Fibroblast of gingiva (primary cell): Measurements from ENCODE around the gene AVPR2.

Experiments
- DNase-seq: peaks from one replicate; pipeline ENCODE4 v3.0.0-alpha.2; 2011; ENCODE audit warnings: low read depth

AVPR2 gene

GRCh38 chrX:153871451-153871850 lies 33.0 kb upstream of the AVPR2 start:
- no peak for DNase-seq

- DNase-seq = no peak
These were observed 32.3 kb upstream of the AVPR2 start for GRCh38 chrX:153871946-153872878.

- DNase-seq = no peak
These were observed 31.0 kb upstream of the AVPR2 start for GRCh38 chrX:153873282-153874084.

GRCh38 chrX:153874085-153874365 lies 30.4 kb upstream of the AVPR2 start:
- DNase-seq = no peak

GRCh38 chrX:153874366-153875125 lies 29.9 kb upstream of the AVPR2 start:
- DNase-seq = no peak

- DNase-seq = no peak
These were observed 28.9 kb upstream of the AVPR2 start for GRCh38 chrX:153875391-153876111.

GRCh38 chrX:153876112-153876491 lies 28.4 kb upstream of the AVPR2 start:
- no peak for DNase-seq

- DNase-seq = no peak
These were observed 26.8 kb upstream of the AVPR2 start for GRCh38 chrX:153877571-153878261.

GRCh38 chrX:153878345-153878744 lies 26.1 kb upstream of the AVPR2 start:
- DNase-seq = no peak

- no peak for DNase-seq
These were observed 25.4 kb upstream of the AVPR2 start for GRCh38 chrX:153878969-153879653.

- no peak for DNase-seq
These were observed 24.6 kb upstream of the AVPR2 start for GRCh38 chrX:153879741-153880439.

GRCh38 chrX:153880440-153880815 lies 24.0 kb upstream of the AVPR2 start:
- no peak for DNase-seq

- no peak for DNase-seq
These were observed 23.2 kb upstream of the AVPR2 start for GRCh38 chrX:153881281-153881680.

- no peak for DNase-seq
These were observed 22.4 kb upstream of the AVPR2 start for GRCh38 chrX:153882086-153882498.

- DNase-seq = no peak
These were observed 21.9 kb upstream of the AVPR2 start for GRCh38 chrX:153882557-153882956.

- DNase-seq = no peak
These were observed 21.2 kb upstream of the AVPR2 start for GRCh38 chrX:153883163-153883843.

GRCh38 chrX:153884136-153884535 lies 20.3 kb upstream of the AVPR2 start:
- no peak for DNase-seq

GRCh38 chrX:153884590-153884989 lies 19.9 kb upstream of the AVPR2 start:
- DNase-seq = no peak

GRCh38 chrX:153885208-153885787 lies 19.2 kb upstream of the AVPR2 start:
- no peak for DNase-seq
